HCT116 (cell line): ENCODE measurements around the gene TRIM65. TPM values are rescaled to one million over a fixed set of nuclear protein-coding genes. Genes with fewer than 3 reads are reported as not detected.

Experiments
- ATAC-seq: fragments of 200-7000 bp; cut with Tn5 transposase; 2 replicates; pipeline ENCODE4 v1.9.1; 2020; ENCODE audit warnings: mild to moderate bottlenecking, moderate library complexity
- BruUV-seq: library from RNA; stranded (reverse); fragments of 400-500 nt; replicated peaks from 2 replicates; lab custom pipeline; 2021; lab: Mats Ljungman, UMichigan
- CTCF ChIA-PET: fragments of 300-600 bp; sonication (Branson Sonifier 250); formaldehyde crosslinking; loops from one replicate; lab custom pipeline; 2021; ENCODE audit warnings: antibody characterized with exemption; lab: Charles Lee
- POLR2A ChIA-PET: fragments of 300-600, 350-600 bp; sonication (Branson Sonifier 250); formaldehyde crosslinking; loops from one replicate; lab custom pipeline; 2021; ENCODE audit warnings: antibody characterized with exemption; lab: Charles Lee
- RAD21 ChIA-PET, 2 experiments: fragments of 300-600 bp; sonication (Branson Sonifier 250); formaldehyde crosslinking; loops; one replicate each; lab custom pipeline; 2023; ENCODE audit warnings: low total read pairs in 2 of 2; ENCODE audit not compliant: uncharacterized antibody in 2 of 2, unreplicated experiment in 2 of 2, low non-redundant PET in 1 of 2; lab: Charles Lee
- DNase-seq: peaks from one replicate; pipeline ENCODE4 v3.0.0-alpha.2; 2010; ENCODE audit warnings: low read depth, low spot score
- H2AFZ ChIP-seq: fragments of 200-600 bp; shearing (Covaris generic), sonication (generic); 2 replicates; pipeline ENCODE4 v1.6.1; 2017; ENCODE audit warnings: low read depth, mixed run types, mixed read lengths, antibody characterized with exemption, low read length; ENCODE audit not compliant: poor library complexity, severe bottlenecking
- H3K27ac ChIP-seq: 2 replicates; pipeline ENCODE4 v1.5.1; 2012; ENCODE audit warnings: low read depth, low read length
- H3K27me3 ChIP-seq: fragments of 200-600 bp; sonication (generic); 2 replicates; pipeline ENCODE4 v1.6.1; 2016; ENCODE audit warnings: mixed run types, low read length, mixed read lengths; ENCODE audit not compliant: insufficient read depth
- H3K36me3 ChIP-seq, 2 experiments: fragments of 200-500 bp in 1 of 2; fragments of 200-600 bp in 1 of 2; sonication (Bioruptor generic) in 1 of 2; sonication (generic) in 1 of 2; 2 replicates each; pipeline versions ENCODE4 v1.5.1 to v1.6.1; 2014 to 2016; ENCODE audit warnings: low read length in 2 of 2, inconsistent platforms in 1 of 2, mixed read lengths in 1 of 2, mixed run types in 1 of 2; ENCODE audit not compliant: insufficient read depth in 2 of 2, control insufficient read depth in 1 of 2
- H3K4me1 ChIP-seq, 2 experiments: fragments of 200-600 bp in 1 of 2; sonication (generic) in 1 of 2; 2 replicates each; pipeline versions ENCODE4 v1.5.1 to v1.6.1; 2012 to 2017; ENCODE audit warnings: low read length in 2 of 2, inconsistent platforms in 1 of 2, mild to moderate bottlenecking in 1 of 2, mixed read lengths in 1 of 2, mixed run types in 1 of 2, moderate library complexity in 1 of 2; ENCODE audit not compliant: insufficient read depth in 2 of 2, control insufficient read depth in 1 of 2
- H3K4me2 ChIP-seq: fragments of 200-600 bp; sonication (generic); 2 replicates; pipeline ENCODE4 v1.6.1; 2017; ENCODE audit warnings: mixed run types, low read length, mixed read lengths
- H3K4me3 ChIP-seq, 2 experiments: fragments of 200-600 bp in 1 of 2; sonication (generic) in 1 of 2; replicated peaks in 1 of 2; 2 replicates each; pipeline ENCODE4 v1.5.1; 2011 to 2016; ENCODE audit warnings: low read length in 2 of 2, control low read depth in 1 of 2, low read depth in 1 of 2, mild to moderate bottlenecking in 1 of 2, mixed read lengths in 1 of 2, mixed run types in 1 of 2
- H3K79me2 ChIP-seq: fragments of 200-600 bp; sonication (generic); 2 replicates; pipeline ENCODE4 v1.6.1; 2017; ENCODE audit warnings: mild to moderate bottlenecking, mixed run types, low read length, moderate library complexity, mixed read lengths; ENCODE audit not compliant: insufficient read depth
- H3K9ac ChIP-seq: fragments of 200-600 bp; sonication (generic); 2 replicates; pipeline ENCODE4 v1.6.1; 2016; ENCODE audit warnings: low read length, mixed read lengths
- H3K9me2 ChIP-seq: fragments of 200-600 bp; sonication (generic), shearing (Covaris generic); 2 replicates; pipeline ENCODE4 v1.6.1; 2017; ENCODE audit warnings: mixed run types, mild to moderate bottlenecking, moderate library complexity; ENCODE audit not compliant: insufficient read depth
- H3K9me3 ChIP-seq, 2 experiments: fragments of 200-500 bp in 1 of 2; fragments of 200-600 bp in 1 of 2; sonication (Bioruptor generic) in 1 of 2; sonication (generic) in 1 of 2; 2 replicates each; pipeline ENCODE4 v1.6.1; 2014 to 2017; ENCODE audit warnings: low read length in 2 of 2, mixed read lengths in 2 of 2, inconsistent platforms in 1 of 2, low read depth in 1 of 2, mild to moderate bottlenecking in 1 of 2, mixed run types in 1 of 2, moderate library complexity in 1 of 2; ENCODE audit not compliant: control insufficient read depth in 1 of 2, insufficient read depth in 1 of 2
- H4K20me1 ChIP-seq: fragments of 200-600 bp; sonication (generic), shearing (Covaris generic); 2 replicates; pipeline ENCODE4 v1.6.1; 2017; ENCODE audit warnings: mixed run types, mild to moderate bottlenecking, moderate library complexity; ENCODE audit not compliant: insufficient read depth
- ATF3 ChIP-seq: IDR thresholded peaks from 2 replicates; pipeline ENCODE4 v1.6.1; 2012
- CBX3 ChIP-seq: IDR thresholded peaks from 2 replicates; pipeline ENCODE4 v1.6.1; 2012; ENCODE audit warnings: low read depth
- CEBPB ChIP-seq: IDR thresholded peaks from 2 replicates; pipeline ENCODE4 v1.6.1; 2012; ENCODE audit warnings: low read depth
- EGR1 ChIP-seq: IDR thresholded peaks from 2 replicates; pipeline ENCODE4 v1.6.1; 2012; ENCODE audit warnings: low read depth
- FOSL1 ChIP-seq: IDR thresholded peaks from 2 replicates; pipeline ENCODE4 v1.6.1; 2012; ENCODE audit warnings: low read depth
- JUND ChIP-seq: IDR thresholded peaks from 2 replicates; pipeline ENCODE4 v1.6.1; 2012
- SIN3A ChIP-seq: IDR thresholded peaks from 2 replicates; pipeline ENCODE4 v1.6.1; 2012; ENCODE audit warnings: low read depth
- SP1 ChIP-seq: IDR thresholded peaks from 2 replicates; pipeline ENCODE4 v1.6.1; 2012; ENCODE audit warnings: low read depth
- SRF ChIP-seq: IDR thresholded peaks from 2 replicates; pipeline ENCODE4 v1.6.1; 2012; ENCODE audit warnings: low read depth
- TCF7L2 ChIP-seq: IDR thresholded peaks from 2 replicates; pipeline ENCODE4 v1.7.0; 2011; ENCODE audit warnings: borderline replicate concordance, inconsistent platforms; ENCODE audit not compliant: insufficient read depth, insufficient read length; ENCODE audit errors: extremely low read depth
- YY1 ChIP-seq: IDR thresholded peaks from 2 replicates; pipeline ENCODE4 v1.6.1; 2011; ENCODE audit warnings: low read length, low read depth, moderate library complexity, mild to moderate bottlenecking; ENCODE audit not compliant: insufficient replicate concordance; ENCODE audit errors: extremely low read depth
- ZBTB33 ChIP-seq: IDR thresholded peaks from 2 replicates; pipeline ENCODE4 v1.6.1; 2011; ENCODE audit warnings: mild to moderate bottlenecking, low read length, moderate library complexity; ENCODE audit not compliant: insufficient replicate concordance; ENCODE audit errors: extremely low read depth
- intact Hi-C: fragments of 100-400 bp; cut with micrococcal nuclease; formaldehyde crosslinking; loops from 2 replicates; pipeline ENCODE4 v1.10.0; 2022
- total RNA-seq: library from RNA; stranded (reverse); gene quantifications from one replicate; pipeline ENCODE4 v1.2.1, GENCODE V29; 2021; ENCODE audit not compliant: unreplicated experiment

TRIM65 gene
- total RNA-seq, 1 experiment from 2014 or later = 53.0 TPM

GRCh38 chr17:75899353-75899752 is 2.6 kb upstream of the TRIM65 start:
- intact Hi-C loops = no loop called here
- ChIA-PET POLR2A (no interaction called here), RAD21 (no interaction called here), CTCF (no interaction called here)
- peaks cover 24 to 40% of the 10 kb centered on the region in 2 experiments for H3K36me3 ChIP-seq
- H3K9me3 ChIP-seq = no peaks in the 10 kb centered on the region
- no peaks in the 10 kb centered on the region for H3K9me2 ChIP-seq
- TF ChIP-seq ATF3 (no peak), SP1 (no peak), SIN3A (no peak), EGR1 (no peak), YY1 (no peak), CBX3 (no peak), FOSL1 (no peak), CEBPB (no peak), SRF (no peak), ZBTB33 (no peak), TCF7L2 (no peak), JUND (no peak)
- no peaks in the 10 kb centered on the region for H4K20me1 ChIP-seq
- H3K4me2 ChIP-seq = no peak overlapping the region
- peaks cover 22 to 34% of the 10 kb centered on the region in 2 experiments for H3K4me1 ChIP-seq
- no peak overlapping the region for H3K9ac ChIP-seq
- no peak overlapping the region for H3K4me3 ChIP-seq
- no peak overlapping the region for H2AFZ ChIP-seq
- DNase-seq (no peak), ATAC-seq (no peak)
- no peak overlapping the region for H3K27ac ChIP-seq
- no TSS peak for BruUV-seq
- H3K79me2 ChIP-seq = peaks cover 47% of the 10 kb centered on the region
- H3K27me3 ChIP-seq = no peaks in the 10 kb centered on the region
